Stimulated activated CD8-positive, alpha-beta memory T cell treated with anti-CD3 and anti-CD28 coated beads, Interleukin-4, amount 100 ng/mL, for 4 hours (primary cell): Measurements from ENCODE around the gene COL6A2.
"Not testable (repeated sequence)": the region's sequence is repeated elsewhere in the genome, so short reads cannot be mapped to it uniquely, and the experiment has no call there.

Source experiments
- DNase-seq, 2 donors: peaks; one replicate each; pipeline ENCODE4 v3.0.0-alpha.2; 2020; ENCODE audit warnings: low read depth in 2 of 2, low spot score in 1 of 2

The COL6A2 gene

GRCh38 chr21:46140352-46141003 is 42.6 kb downstream of the COL6A2 start:
- DNase-seq, result not testable (repeated sequence)

DNA sequence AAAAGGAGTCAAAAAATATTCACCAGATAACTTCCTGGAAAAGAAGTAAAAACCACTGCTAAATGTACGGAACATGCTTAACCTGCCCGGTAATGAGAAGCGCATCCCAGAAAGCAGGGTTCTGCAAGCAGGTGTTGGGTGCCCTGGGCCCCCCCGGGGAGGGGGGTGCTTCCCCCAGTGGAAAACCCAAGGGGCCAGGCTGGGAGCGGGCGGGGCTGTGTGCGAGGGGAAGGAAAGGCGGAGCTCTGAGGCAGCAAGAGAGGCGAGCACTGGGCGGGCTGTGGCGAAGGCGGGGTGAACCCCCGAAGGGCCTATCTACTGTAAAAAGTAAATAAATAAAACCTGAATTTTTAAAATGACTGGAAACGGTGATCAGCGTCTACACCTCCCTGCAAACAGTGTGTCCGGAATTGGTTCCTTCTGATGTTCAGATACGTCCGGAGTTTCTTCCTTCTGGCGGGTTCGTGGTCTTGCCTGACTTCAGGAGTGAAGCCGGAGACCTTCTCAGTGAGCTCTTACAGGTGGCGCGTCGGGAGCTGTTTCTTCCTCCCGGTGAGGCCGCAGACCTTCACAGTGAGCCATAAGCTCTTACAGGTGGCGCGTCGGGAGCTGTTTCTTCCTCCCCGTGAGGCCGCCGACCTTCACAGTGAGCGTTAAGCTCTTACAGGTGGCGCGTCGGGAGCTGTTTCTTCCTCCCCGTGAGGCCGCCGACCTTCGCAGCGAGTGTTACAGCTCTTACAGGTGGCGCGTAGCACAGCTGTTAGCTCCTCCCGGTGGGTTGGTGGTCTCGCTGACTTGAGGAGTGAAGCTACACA is 44.1 kb downstream of the COL6A2 start:
- DNase-seq, result no peak

GRCh38 chr21:46142582-46143473 is 44.9 kb downstream of the COL6A2 start:
- DNase-seq, result no peak

- DNase-seq, result no peak
These were observed 46.7 kb downstream of the COL6A2 start for GRCh38 chr21:46144464-46145070.

DNA sequence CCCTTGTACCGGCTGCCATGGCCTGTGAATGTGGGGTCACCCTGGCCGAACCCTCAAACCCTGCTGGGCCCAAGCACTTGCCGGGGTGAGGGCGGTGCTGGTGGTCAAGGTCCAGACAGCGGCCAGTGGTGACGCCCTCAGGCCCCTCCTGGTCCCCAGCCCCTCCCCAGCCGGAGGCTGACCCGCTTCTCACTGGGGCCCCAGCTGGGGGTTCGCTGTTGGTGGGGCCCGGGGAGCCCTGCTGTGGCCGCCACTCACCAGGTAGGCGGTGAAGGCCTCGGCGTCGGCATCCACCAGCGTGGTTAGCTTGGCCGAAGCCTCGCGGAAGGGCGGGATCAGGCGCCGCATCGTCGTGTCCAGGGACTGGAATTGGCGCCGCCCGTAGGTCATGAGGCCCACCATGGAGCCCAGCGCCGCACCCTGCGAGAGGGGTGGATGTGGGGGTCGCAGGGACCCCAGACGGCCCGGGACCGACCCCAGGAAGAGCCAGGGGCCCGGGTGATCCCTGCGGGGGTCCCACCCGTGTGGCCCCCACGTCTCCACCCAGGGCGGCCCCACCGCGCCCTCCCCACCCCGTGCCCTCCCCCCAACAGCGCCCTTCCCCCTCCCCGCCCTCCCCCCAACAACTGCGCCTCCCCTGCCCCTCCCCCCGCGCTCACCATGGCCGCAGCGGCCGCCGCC is 47.4 kb downstream of the COL6A2 start:
- no peak for DNase-seq

DNA sequence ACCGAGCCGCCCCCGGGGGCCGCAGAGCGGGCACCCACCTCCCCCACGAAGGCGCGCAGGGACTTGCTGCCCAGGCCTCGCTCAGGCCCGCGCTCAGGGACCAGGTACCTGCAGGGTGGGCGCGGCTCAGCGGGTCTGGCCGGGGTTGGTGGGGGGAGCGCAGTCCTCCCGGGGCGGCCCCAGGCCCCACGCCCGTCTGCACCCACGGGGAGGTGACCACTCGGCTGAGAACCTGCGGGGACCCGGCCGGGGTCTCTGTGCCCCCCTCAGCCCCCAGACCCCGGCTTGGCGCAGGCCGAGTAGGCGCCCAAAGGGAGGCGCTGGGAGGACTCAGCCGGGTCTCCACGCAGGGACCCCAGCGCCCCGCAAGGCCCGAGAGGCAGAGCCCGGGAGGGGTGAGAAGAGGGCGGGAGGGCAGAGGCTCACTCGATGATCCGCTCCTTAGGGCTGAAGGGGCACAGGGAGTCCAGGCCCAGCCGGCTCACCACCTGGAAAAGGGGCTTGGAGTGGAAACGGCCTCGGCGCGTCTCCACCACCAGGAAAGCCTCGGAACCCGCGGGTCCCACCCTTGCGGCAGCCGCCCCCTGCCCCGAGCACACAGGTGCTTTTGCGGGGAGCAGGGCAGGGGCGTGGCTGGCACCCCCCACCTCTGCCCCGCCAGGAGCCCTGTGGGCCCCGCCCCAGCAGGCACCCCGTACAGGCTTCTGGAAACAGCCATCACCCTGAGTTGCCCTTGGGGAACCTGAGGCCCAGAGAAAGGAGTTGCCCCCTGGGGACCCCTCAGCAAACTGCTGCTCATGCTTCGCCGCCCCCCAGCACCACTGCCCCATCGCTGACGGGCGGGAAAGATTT is 48.2 kb downstream of the COL6A2 start:
- no peak for DNase-seq

- no peak for DNase-seq
These were observed 48.9 kb downstream of the COL6A2 start for GRCh38 chr21:46146856-46147255.

- peak; percentile 9 to 10 for DNase-seq
These were observed 49.5 kb downstream of the COL6A2 start for GRCh38 chr21:46147429-46147828.

- no peak for DNase-seq
These were observed 50.2 kb downstream of the COL6A2 start for GRCh38 chr21:46148106-46148505.

GRCh38 chr21:46149205-46149901 is 51.4 kb downstream of the COL6A2 start:
- DNase-seq, result no peak

GRCh38 chr21:46150073-46150472 is 52.2 kb downstream of the COL6A2 start:
- no peak for DNase-seq

- no peak for DNase-seq
These were observed 52.7 kb downstream of the COL6A2 start for GRCh38 chr21:46150491-46151121.

GRCh38 chr21:46151261-46151988 is 53.5 kb downstream of the COL6A2 start:
- no peak for DNase-seq

DNA sequence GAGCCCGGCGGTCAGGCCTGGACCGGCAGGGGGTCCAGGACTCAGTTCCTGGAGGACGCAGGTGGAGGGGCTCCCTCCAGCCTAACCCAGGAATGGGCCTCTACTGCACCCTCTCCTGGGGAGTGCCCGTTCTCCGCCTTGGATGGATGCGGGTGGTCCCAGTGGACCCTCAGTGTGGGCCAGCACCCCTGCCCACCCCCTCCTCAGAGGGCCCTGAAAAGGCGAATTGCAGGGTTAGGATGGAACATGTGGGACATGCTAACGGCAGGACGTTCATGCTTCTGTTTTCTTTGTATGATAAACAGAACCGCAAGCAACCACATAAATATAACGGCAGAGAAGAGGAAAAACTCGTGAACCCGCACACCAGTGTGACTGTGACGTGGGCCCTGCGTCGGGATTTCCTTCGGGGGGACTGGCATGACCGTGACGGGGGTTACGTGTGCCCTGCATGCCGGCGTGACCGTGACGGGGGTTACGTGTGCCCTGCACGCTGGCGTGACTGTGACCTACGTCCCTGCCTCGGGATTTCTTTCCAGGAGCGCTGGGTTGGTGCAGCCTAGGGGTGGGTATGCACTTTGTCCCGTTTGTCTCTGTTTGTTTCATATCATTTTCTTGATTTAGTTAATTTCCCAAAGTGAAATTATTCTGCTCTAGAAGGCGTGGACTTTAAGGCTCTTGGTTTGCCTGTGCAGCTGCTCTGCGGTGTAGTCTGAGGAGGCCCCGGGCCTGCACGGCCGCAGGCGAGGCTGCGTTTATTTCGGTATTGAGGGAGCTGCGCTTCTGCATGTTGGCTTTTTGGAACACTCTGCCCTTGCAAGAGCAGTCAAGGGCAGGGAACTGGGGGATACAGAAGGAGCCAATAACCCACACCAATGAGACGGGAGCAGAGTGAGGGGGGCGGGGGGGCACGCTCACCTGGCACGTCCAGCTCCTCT is 54.3 kb downstream of the COL6A2 start:
- DNase-seq, result no peak

GRCh38 chr21:46152927-46153246 is 55.0 kb downstream of the COL6A2 start:
- DNase-seq, result no peak

- DNase-seq, result peak in 1 of 2 donors; percentile 25
These were observed 55.6 kb downstream of the COL6A2 start for GRCh38 chr21:46153247-46154154.
